ENCODE measurements around the gene DNM1.

- no peak for TF ChIP-seq EZH2phosphoT487 (IDR thresholded peaks at IDR 0.05; ENCODE audit: low read depth, severe bottlenecking, unreplicated experiment)
- TF ChIP-seq, protein P1, sequence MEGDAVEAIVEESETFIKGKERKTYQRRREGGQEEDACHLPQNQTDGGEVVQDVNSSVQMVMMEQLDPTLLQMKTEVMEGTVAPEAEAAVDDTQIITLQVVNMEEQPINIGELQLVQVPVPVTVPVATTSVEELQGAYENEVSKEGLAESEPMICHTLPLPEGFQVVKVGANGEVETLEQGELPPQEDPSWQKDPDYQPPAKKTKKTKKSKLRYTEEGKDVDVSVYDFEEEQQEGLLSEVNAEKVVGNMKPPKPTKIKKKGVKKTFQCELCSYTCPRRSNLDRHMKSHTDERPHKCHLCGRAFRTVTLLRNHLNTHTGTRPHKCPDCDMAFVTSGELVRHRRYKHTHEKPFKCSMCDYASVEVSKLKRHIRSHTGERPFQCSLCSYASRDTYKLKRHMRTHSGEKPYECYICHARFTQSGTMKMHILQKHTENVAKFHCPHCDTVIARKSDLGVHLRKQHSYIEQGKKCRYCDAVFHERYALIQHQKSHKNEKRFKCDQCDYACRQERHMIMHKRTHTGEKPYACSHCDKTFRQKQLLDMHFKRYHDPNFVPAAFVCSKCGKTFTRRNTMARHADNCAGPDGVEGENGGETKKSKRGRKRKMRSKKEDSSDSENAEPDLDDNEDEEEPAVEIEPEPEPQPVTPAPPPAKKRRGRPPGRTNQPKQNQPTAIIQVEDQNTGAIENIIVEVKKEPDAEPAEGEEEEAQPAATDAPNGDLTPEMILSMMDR (IDR thresholded peaks at IDR 0.05; ENCODE audit: poor library complexity): no peak
Measured at GRCh38 chr9:128244837-128245231, 41.7 kb downstream of the DNM1 start.
